ENCODE data around the gene FTCD.
"Not testable (repeated sequence)": the region's sequence is repeated elsewhere in the genome, so short reads cannot be mapped to it uniquely, and the experiment has no call there.

Gene FTCD

GRCh38 chr21:46155514-46156377, at the start of gene FTCD:
FTCD (minus strand) TSS chr21:46155579; CDS start chr21:46155523, 56 bp downstream.
- no peak for DNase-seq (ENCODE audit: low spot score)

- no peak for DNase-seq (ENCODE audit: low spot score)
These were observed 49.8 kb upstream of the FTCD start for GRCh38 chr21:46205166-46205565.

DNA sequence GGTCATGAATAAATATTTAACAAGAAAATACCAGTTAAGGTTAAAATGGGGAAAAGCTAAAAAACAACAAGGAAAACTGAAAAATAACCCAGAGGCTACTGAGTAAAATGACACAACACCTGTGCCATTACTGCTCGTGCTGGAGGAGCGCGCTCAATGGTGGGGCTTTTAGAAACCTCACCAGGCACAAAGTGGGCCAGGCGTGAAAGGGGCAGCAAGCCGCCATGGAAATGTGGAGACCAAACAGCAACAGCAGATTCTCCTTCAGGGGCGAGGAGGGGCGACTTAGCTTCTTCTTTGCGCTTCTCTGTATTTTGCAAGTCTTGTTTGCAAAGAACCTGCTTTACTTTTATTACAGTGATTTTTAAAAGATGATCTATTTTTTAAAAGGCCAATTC, 47.8 kb upstream of the FTCD start:
- DNase-seq (ENCODE audit: low spot score): no peak

DNA sequence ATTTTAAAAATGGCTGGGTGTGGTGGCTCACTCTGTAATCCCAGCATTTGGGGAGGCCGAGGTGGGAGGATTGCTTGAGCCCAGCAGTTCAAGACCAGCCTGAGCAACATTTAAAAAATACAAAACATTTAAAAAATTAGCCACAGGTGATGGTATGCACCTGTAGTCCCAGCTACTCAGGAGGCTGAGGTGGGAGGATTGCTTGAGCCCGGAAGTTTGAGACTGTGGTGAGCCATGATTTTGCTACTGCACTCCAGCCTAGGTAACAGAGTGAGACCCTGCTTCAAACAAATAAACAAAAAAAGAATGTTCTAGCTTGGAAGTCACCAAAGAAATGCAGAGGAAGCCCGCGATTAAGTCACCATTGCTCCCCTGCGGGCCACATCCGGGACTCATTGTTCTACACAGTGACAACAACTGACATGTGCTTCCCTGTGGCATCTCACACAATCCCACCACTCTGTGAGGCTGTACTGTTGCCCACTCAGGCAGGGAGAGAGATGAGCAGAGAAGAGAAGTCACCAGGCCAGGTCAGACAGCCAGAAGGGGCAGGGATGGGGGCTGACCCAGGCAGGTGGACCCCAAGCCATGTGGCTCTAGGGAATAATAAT, 47.3 kb upstream of the FTCD start:
- no peak for DNase-seq (ENCODE audit: low spot score)

DNA sequence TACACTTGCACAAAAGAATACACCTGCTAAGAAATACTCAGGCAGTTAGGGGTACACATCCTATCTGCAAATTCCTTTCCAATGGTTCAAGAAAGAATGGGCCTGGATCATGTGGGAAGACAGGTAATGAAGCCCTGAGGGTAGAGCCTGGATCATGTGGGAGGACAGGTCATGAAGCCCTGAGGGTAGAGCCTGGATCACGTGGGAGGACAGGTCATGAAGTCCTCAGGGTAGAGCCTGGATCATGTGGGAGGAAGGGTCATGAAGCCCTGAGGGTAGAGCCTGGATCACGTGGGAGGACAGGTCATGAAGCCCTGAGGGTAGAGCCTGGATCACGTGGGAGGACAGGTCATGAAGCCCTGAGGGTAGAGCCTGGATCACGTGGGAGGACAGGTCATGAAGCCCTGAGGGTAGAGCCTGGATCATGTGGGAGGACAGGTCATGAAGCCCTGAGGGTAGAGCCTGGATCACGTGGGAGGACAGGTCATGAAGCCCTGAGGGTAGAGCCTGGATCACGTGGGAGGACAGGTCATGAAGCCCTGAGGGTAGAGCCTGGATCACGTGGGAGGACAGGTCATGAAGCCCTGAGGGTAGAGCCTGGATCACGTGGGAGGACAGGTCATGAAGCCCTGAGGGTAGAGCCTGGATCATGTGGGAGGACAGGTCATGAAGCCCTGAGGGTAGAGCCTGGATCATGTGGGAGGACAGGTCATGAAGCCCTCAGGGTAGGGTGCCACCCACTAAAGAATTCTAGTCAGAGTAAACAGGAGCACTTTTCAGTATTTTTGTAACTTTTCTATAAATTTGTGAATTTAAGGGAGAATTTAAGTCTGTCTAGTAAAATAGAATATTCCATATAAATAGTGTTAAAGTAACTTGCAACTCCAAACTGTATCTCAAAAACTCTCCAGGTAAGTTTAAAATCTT, 45.8 kb upstream of the FTCD start:
- not testable (repeated sequence) for DNase-seq (ENCODE audit: low spot score)

DNA sequence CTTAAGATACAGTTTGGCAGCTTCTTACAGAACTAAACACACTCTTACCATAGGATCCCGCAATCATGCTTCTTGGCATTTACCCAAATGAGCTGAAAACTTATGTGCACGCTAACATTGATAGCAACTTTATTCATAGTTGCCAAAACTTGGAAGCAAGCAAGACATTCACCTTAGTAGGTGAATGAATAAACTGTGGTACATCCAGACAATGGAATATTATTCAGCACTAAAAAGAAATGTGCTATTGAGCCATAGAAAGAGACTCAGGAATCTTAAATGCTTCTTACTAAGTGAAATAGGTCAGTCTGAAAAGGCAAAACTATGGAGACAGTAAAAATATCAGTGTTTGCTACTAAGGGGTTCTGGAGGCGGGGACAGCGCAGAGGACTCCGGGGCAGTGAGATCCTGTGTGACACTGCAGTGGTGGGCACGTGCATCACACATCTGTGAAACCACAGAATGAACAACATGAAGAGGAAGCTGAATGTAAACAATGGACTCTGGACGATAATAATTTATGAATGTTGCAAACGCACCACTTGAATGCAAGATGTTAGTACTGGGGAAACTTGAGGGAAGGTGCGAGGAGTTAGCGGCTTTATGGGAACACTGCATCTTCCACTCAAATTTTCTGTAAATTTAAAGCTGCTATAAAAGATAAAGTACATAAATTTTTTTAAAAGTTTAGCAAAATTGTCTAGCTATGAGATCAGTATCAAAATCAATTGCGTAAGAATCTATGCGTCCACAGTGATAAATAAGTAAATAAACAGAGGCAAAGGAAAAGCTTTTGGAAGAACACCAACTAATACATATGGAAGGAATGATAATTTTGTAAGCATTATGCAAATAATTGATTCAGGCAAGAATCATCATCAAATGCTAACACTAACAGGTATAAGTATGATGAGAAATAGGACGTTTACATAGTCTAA, 44.3 kb upstream of the FTCD start:
- no peak for DNase-seq (ENCODE audit: low spot score)

DNA sequence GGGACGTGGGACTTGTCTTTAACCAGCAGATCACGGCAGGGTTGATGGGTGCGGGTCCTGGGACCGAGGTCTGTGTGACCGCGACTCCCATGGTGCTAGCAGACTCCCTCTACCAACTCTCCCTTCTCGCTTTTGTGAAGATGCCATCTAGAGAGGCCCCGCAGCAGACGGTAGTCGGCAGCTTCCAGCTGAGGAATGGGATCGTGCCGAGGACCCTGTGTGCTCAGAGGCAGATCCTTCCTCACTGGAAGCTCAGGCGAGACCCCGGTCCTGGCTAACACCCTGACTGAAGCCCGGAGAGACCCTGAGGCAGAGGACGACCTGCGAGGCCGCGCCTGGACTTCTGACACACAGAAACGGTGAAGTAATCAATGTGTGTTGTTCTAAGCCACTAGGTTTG, 41.4 kb upstream of the FTCD start:
- DNase-seq (ENCODE audit: low spot score): no peak

- DNase-seq (ENCODE audit: low spot score): no peak
These were observed 40.3 kb upstream of the FTCD start for GRCh38 chr21:46195595-46196195.

DNA sequence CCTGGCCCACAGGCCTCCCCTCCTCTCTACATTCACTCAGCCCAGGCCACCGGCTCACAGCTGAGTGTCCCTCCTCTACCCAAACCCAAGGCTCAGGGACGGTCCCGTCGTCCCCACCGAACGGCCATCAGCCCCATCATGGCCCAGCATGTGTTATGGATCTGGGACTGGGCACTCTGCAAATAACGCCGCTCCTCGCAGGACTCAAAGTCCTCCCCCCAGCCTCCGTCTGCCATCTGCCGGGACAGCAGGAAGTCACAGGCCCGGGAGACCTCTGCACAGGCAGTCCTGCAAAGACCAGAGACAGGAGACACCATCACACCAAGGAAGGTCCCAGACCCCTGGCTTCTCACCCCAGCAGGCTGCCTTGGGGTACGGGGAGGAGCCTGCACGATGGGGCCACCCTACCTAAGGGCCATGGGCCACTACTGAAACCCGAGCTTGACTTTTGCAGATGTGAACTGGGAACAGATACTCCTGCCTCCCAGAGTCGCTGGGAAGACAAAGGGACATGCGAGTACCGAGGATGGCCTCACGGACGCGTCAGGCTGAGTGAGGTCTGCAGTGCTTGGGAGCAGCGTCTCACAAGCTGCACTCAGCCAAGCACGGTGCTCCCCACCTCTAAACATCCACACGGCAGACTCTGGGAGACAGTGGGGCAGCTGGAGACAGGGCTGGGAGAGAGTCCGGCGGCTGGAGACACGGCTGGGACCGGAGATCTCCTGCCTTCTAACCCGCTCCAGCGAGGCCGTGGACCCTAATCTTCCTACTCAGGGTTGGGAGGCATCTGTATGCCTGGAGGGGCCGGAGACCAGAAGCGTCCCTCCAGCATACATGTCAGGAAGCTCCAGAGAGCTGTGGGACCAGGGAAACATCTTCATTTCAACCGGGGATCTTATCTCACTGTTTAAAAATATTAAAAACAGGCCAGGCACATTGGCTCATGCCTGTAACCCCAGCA, 39.3 kb upstream of the FTCD start:
- DNase-seq (ENCODE audit: low spot score): no peak

DNA sequence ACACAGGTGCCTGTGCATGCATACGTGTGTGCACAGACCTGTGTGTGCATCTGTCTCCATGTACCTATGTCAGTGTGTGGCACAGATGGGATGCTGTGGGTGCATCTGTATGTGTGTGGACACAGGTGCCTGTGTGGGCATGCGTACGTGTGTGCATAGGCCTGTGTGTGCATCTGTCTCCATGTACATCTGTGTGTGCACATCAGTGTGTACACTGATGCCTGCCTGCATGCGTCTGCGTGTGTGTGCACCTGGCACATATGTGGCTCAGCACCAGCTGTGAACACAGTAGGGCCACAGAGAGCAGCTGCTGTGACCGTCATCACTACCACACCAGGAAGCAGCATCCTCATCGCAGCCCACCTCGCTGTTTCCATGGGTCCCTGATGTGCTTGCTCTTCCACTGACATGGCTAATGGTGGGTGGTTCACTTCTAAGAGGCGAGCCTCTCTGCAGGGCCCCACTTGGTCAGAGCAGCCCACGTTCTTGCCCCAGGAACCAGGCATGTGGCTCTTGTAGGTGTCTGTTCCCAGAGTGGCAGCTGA, 38.5 kb upstream of the FTCD start:
- DNase-seq (ENCODE audit: low spot score): no peak

DNA sequence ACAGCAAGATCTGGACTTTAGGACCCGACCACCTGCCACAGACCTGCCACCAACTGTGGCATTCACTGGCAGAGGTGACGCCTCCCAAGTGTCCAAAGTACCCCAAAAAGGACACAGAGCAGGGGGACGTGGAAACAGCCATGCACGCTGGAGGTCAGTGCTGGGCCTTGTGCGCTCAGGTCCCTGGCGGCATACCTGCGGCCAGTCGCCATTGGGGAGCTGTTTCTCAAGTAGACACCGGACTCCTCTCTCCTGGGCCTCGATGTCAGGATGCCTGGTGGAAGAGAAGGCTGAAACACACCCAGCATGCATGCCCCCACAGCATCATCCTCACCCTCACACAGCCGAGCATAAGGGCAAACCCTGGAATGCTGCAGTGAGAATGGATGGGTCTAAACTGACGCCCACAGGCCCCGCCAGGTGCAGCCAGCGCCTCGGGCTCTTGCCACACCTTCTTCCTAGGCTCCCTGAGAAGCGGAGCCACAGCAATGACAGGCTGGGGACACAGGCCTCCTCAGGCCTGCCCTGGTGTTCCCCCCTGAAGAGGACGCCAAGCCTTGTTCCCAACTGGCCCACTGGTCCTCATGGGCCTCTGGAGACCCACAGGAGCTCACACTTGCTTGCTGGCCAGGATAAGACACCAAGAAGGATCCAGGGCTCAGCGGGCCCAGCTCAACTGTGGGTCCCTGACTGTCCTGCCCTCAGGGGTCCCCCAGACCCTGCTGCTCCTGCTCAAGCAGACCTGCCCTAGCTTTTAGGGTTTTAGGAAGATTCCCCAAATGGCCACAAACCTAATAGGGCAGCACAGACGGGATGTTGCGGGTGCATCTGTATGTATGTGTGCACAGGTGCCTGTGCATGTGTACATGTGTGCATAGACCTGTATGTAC, 36.6 kb upstream of the FTCD start:
- no peak for DNase-seq (ENCODE audit: low spot score)

GRCh38 chr21:46191257-46191685, 35.9 kb upstream of the FTCD start:
- DNase-seq (ENCODE audit: low spot score): no peak

DNA sequence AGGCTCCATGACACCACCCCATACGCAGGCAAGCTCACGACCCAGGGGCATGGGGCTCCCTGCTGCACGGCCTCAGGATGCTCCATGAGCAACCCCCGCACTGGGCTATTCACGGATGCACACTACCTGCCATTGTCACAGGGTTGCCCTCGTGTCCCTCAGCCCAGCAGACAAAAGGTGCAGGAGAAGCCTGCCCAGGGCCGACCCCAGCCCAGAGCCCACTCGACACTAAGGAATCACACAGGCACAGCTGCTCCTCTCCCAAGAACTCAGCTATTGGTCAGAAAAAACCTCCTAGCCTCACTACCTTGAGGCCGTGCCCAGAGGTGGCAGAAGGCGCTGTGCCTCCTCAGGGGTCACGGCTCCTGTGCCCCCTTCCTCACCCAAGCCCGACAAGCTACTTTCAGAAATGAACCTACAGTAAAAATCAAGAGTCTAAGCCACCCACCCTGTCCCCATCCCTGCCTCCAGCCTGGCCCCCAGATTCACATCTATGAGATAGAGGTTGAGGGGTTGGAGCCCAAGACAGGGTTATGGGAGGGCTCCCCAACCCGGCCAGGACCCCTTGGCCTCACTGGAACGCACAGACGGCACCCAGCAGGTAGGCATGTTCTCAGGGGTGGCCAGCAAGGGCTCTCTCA, 35.2 kb upstream of the FTCD start:
- no peak for DNase-seq (ENCODE audit: low spot score)

DNA sequence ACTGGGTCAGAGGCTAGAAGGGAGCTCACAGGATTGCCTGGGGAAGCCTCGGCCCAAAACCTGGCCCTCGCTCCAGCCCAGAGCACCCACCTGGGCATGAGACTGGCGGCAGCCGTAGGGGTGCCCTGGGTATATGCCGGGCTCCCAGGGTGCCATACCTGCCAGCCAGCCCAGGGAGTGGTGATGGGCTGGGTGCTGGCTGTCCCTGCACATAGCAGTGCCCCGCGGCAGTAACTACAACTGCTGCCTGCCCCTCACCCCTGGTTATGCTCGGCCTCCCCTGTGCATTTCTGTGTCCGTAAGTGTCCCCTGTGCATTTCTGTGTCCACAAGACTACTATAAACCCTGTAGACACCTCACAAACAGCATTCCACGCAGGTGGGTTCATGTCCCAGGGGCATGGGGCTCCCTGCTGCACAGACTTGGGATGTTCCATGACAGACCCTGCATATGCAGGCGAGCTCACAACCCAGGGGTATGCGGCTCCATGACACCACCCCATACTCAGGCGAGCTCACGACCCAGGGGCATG, 34.6 kb upstream of the FTCD start:
- no peak for DNase-seq (ENCODE audit: low spot score)

GRCh38 chr21:46189213-46189958, 34.0 kb upstream of the FTCD start:
- no peak for DNase-seq (ENCODE audit: low spot score)

DNA sequence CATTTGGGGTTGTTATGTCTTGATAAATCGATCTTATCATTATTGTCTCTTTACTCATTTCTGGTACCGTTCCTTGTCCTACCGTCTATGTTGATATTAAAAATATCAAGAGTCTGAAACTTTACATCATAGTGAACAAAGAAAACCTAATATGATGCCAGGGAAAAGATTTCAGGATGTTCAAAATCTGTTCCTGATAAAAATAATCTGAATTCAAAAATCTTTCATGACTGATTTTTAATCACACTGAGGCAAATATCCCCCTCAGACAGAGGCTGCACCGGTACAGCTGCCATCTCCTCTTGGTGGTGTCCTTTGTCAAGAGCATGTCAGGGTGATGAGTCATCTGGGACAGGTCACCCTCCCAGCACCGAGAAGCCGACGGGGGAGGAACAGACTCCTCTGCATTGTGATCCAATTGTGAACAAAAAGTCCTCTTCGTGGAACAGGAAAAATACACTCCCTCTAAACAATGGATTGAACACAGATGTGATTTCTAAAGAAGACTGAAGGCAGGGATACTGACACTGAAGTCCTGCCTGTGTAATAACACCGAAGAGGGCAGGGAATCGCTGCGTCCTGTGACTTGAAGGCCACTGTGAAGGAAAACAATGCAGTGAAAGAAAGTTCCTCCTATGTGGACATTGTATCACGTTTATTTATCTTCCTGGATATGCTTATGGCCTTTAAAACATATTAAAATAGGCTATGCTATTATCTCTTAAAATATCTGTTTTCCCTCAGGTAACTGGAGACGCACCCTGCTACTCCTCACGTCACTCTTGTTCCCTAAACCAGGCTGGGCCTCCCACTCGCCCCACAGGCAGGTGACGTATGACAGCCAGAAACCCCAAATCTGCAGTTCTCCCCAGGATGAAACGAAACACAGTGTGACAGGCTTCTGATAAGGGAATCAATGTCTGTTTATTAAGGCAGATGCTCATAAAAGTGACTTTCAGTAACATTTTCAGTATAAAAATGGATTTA, 33.1 kb upstream of the FTCD start:
- no peak for DNase-seq (ENCODE audit: low spot score)

All from germinal center (tissue), 1 donor.